GM21619 (cell line): ENCODE data around the gene DUS1L.

Source experiments
- ATAC-seq: cut with Tn5 transposase; IDR thresholded peaks from one replicate; pipeline ENCODE4 v1.9.1; 2021; ENCODE audit not compliant: unreplicated experiment

Gene DUS1L

DNA sequence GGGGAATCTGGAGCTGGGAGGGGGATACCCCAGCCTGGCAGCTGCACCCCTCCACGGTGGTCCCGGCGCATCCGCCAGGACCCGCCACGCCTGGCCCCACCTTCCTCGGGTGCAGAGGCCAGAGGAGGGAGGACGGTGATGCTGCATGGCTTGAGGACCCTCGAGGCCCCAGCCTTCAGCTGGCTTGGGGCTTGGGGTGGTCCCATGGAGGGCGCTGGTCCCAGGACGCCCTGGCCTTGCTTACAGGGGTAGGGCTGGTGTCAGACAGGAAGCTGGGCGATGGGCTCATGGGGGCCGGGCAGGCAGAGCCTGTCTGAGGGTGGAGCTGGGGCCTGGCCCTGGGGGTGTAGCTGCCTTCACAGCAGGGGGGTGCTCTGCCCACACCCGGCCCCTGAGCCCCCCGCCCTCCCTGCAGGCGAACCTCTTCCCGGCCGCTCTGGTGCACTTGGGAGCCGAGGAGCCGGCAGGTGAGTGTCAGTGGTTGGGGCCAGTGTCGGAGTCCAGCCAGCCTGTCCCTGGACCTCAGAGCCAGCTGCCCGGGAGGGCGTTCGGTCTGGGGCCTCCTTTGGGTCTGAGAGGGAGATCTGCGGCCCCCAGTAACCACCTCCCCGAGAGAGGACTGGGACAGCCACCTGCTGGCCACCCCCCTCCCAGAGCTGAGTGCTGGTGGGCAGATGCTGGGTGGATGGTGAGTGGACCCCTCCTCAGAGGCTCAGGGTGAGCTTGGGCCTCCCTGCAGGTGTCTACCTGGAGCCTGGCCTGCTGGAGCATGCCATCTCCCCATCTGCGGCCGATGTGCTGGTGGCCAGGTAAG is 49.3 kb downstream of the DUS1L start:
- no peak for ATAC-seq

- ATAC-seq, result no peak
These were observed 50.2 kb downstream of the DUS1L start for GRCh38 chr17:82015311-82015971.

DNA sequence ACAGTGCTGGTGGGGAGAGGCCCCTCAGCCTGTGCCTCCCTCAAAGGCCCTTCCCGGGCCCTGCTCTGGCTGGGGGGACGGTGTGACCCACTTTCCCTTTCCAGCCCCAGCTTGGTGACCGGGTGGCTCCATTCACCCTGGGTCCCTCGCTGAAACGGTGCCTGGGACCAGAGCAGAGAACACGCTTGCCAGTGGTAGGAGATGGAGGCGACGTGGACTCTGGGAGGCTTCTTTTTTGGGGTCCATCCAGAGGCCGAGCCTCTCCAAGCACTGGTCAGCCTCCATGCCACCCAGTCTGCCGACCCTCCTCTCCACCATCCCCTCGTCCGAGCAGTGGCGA is 50.7 kb downstream of the DUS1L start:
- ATAC-seq, result no peak

- no peak for ATAC-seq
These were observed 51.2 kb downstream of the DUS1L start for GRCh38 chr17:82014432-82014831.

DNA sequence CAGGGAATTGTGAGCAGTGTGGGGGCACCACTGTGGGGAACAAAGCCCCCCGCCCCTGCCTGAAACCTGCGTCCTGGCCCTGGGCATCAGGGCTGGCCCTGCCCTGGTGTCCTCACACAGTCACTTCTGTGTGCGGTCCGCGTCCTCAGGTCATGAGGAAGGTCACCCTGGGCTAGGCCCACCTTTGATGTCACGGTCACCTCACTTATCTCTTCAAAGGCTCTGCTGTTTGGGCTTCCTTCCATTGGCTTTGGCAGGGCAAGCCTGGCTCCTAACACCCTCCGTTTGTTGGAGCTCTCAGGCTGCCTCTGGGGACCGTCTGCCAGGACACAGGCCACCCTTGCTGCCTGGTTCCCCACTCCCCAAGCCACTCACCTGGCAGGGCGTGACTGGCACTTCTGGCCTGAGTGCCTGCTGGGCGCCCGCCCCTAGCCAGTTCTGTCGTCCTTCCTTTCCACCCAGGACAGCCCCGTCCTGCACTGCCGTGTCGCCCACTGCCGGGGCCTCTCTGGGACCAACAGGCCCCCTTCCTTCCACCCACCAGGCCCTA is 51.8 kb downstream of the DUS1L start:
- no peak for ATAC-seq

GRCh38 chr17:82013341-82013740 is 52.3 kb downstream of the DUS1L start:
- no peak for ATAC-seq

GRCh38 chr17:82012640-82013295 is 52.8 kb downstream of the DUS1L start:
- no peak for ATAC-seq

DNA sequence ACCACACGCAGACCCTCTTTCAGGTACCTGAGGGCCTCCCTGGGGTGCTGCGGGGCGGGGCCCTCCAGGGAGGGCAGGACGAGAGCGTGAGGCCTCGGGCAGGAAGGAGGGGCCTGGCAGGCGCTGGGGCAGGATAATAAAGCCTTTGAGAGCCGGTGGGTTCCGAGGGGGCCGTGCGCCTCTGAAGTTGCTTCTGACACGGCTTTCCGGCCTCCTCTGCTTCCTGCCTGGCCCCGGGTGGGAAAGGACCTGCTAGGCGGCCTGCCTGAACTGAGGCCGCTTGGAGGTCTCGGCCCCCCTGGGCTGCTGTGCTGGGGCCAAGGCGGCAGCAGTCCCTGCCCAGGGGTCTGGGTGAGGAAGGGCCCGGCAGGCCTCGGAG is 53.4 kb downstream of the DUS1L start:
- no peak for ATAC-seq

- no peak for ATAC-seq
These were observed 53.9 kb downstream of the DUS1L start for GRCh38 chr17:82011617-82012187.

DNA sequence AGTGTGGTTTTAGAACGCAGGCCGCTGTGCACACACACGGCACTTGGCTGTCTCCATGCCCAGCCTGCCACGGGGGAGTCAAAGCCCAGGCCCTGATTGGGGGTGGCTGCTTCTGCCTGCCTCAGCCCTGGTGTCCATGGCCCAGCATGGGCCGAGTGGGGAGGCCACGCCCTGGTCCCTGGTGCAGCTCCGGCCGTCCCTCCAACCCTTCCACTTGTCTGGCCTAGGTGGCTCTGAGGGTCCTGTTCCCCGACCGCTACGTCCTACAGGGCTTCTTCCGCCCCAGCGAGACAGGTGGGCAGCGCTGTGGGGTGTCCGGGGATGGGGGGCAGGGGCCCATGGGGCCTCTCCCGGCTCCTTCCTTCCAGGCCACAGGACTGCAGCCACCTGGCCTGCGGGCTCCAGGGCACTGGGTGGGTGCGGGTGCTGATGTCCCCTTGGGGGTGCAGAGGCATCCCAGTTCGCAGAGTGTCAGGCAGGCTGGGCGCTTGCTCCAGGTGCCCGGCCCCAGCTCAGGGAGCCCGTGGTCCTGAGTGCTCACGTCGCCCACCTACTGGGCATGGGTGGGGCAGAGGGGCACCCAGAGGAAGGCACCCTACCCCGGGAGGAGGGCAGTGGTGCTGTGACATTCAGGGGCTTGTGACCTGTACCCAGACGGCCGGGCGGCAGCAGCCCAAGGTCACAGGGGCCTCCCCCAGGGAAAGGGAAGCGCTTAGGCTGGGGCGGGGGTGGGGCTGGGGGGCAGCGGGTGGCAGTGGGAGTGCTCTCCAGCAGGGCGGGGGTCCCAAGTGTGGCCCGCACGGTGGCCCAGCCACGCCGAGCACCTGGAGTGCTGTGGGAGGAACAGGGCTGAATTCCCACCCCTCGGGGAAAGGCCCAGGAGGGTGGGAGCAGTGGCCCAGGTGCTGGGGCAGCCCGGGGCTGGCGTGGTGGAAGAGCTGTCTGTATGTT is 54.8 kb downstream of the DUS1L start:
- ATAC-seq, result no peak

- ATAC-seq, result no peak
These were observed 56.2 kb downstream of the DUS1L start for GRCh38 chr17:82009413-82009812.

DNA sequence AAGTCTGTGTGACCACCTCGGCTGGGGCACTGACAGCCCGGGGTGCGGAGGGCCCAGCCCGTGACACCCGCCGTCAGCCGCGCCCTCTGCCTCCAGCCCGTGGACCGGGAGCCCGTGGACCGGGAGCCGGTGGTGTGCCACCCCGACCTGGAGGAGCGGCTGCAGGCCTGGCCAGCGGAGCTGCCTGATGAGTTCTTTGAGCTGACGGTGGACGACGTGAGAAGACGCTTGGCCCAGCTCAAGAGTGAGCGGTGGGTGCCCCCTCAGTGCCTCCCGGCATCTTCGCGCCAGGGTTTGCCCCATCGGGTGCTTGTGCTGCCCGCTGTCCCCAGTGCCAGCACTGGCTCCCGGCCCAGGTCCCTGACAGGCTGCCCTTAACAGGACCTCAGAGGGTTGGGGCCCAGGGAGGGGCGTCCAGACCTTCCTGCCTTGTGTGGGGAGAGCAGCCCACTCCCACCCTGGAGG is 56.6 kb downstream of the DUS1L start:
- no peak for ATAC-seq

DNA sequence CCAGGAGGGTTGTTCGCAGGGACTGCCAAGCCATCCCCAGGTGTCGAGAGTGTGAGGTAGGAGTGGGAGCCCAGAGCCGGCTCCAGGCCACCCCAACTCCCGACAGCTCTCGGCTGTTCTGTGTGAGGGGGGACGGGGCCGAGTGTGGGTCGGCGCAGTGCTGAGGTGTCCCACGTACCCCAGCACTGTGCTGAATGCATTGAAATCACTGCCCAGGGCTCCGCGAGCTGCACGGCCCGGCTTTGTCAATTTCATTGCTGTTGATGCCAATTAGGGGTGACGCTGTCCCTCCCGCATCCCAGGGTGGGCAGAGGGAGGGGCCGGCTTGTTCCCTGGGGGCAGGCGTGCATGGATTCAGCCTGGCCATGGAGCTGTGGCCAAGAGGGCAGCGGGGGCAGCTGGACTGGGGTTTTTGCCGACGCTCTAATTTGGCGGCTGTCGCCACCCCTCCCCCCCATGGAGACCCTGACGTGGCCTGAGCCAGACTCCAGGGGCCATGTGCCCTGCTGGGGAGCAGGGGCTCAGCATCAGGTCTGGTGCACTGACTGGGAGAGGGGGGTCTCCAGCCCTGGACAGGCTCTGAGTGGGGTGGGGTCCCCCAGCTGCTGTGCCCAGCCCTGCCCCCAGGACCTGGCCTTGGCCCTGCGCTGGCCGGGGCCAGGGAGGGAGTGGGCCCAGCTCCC is 57.2 kb downstream of the DUS1L start:
- no peak for ATAC-seq
